Tibial nerve (tissue), 4 donors: ENCODE results near the gene PFKFB2.

Experiments used
- EP300 ChIP-seq, 2 donors: sonication (generic); formaldehyde crosslinking; IDR thresholded peaks; one replicate each; pipeline ENCODE4 v1.6.1; 2017; ENCODE audit warnings: antibody characterized with exemption in 2 of 2, mild to moderate bottlenecking in 1 of 2
- POLR2A ChIP-seq, 2 donors: fragments of 450-650 bp; IDR thresholded peaks; one replicate each; pipeline ENCODE4 v1.6.1; 2017; ENCODE audit warnings: antibody characterized with exemption in 2 of 2, mild to moderate bottlenecking in 2 of 2, moderate library complexity in 2 of 2
- TF ChIP-seq, protein P1 (sequence below), 5 experiments: fragments of 200-600 bp in 3 of 5; fragments of 450-650 bp in 2 of 5; sonication (generic) in 3 of 5; IDR thresholded peaks; one replicate each; pipeline ENCODE4 v1.5.1; 2016 to 2019; ENCODE audit warnings: antibody characterized with exemption in 5 of 5, mild to moderate bottlenecking in 3 of 5, moderate library complexity in 2 of 5

DNA sequence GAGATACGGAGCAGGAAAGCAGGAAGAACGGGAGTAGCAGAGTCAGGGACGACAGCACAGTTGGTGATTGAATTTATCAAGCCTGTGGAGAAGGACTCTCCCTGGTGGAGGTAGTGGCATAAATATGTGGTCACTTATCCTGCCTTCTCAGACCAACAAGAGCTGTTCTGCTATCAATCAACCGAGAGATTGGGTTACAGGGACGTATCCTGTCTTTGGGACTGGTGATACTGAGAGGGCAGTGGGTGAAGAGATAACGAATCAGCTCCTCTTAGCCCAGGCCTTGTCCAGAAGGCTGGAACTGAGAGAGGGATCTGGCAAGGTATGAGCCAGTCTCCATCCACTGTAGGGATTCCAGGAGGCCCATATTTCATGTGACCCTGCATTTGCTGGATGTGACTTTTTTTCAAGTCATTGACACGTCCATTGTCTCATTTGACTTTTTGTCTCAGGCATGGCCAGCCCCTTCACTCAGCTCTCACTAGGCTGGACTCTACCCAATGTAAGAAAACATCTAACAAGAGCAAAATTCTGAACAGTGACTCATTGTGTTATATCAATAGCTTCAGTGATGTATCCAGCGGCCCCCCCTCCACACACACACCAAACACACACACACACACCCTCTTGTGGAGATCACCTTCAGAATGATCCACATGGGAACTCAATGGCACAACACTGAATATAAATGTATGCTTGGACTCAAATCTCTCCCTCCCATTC is 31.8 kb upstream of the PFKFB2 start:
- TF ChIP-seq, protein P1, sequence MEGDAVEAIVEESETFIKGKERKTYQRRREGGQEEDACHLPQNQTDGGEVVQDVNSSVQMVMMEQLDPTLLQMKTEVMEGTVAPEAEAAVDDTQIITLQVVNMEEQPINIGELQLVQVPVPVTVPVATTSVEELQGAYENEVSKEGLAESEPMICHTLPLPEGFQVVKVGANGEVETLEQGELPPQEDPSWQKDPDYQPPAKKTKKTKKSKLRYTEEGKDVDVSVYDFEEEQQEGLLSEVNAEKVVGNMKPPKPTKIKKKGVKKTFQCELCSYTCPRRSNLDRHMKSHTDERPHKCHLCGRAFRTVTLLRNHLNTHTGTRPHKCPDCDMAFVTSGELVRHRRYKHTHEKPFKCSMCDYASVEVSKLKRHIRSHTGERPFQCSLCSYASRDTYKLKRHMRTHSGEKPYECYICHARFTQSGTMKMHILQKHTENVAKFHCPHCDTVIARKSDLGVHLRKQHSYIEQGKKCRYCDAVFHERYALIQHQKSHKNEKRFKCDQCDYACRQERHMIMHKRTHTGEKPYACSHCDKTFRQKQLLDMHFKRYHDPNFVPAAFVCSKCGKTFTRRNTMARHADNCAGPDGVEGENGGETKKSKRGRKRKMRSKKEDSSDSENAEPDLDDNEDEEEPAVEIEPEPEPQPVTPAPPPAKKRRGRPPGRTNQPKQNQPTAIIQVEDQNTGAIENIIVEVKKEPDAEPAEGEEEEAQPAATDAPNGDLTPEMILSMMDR (IDR thresholded peaks at IDR 0.05) = no peak
- TF ChIP-seq POLR2A (IDR thresholded peaks at IDR 0.05) (no peak), EP300 (IDR thresholded peaks at IDR 0.05) (no peak)
